Mesenchymal stem cell (in vitro differentiated cells and primary cell): ENCODE measurements around the gene LRRC14B.

Source experiments
- DNase-seq: peaks from one replicate; pipeline ENCODE4 v3.0.0-alpha.2; 2013
- H2AFZ ChIP-seq: one replicate; pipeline ENCODE4 v1.6.1; 2013; ENCODE audit warnings: low read depth, mild to moderate bottlenecking, control low read depth, inconsistent platforms, low read length, moderate library complexity
- H2AK5ac ChIP-seq: 2 replicates; pipeline ENCODE4 v1.6.1; 2013; ENCODE audit warnings: low read length, moderate library complexity, mild to moderate bottlenecking, inconsistent platforms; ENCODE audit not compliant: severe bottlenecking
- H2BK120ac ChIP-seq: one replicate; pipeline ENCODE4 v1.6.1; 2013; ENCODE audit warnings: low read depth, mild to moderate bottlenecking, inconsistent platforms, low read length, moderate library complexity
- H2BK12ac ChIP-seq, 2 experiments: one replicate each; pipeline ENCODE4 v1.6.1; 2013; ENCODE audit warnings: inconsistent platforms in 2 of 2, low read length in 2 of 2, mild to moderate bottlenecking in 2 of 2, moderate library complexity in 2 of 2, control low read depth in 1 of 2
- H2BK15ac ChIP-seq: one replicate; pipeline ENCODE4 v1.6.1; 2013; ENCODE audit warnings: mild to moderate bottlenecking, low read depth, inconsistent platforms; ENCODE audit not compliant: poor library complexity, severe bottlenecking
- H2BK5ac ChIP-seq: 2 replicates; pipeline ENCODE4 v1.6.1; 2013; ENCODE audit warnings: low read depth, mild to moderate bottlenecking, low read length, control low read depth, inconsistent platforms; ENCODE audit not compliant: poor library complexity, severe bottlenecking
- H3K14ac ChIP-seq, 2 experiments: one replicate each; pipeline ENCODE4 v1.6.1; 2013; ENCODE audit warnings: inconsistent platforms in 2 of 2, low read length in 2 of 2, control low read depth in 1 of 2, mild to moderate bottlenecking in 1 of 2, moderate library complexity in 1 of 2
- H3K18ac ChIP-seq, 2 experiments: one replicate each; pipeline ENCODE4 v1.6.1; 2013; ENCODE audit warnings: inconsistent platforms in 2 of 2, low read length in 2 of 2, control low read depth in 1 of 2, low read depth in 1 of 2, mild to moderate bottlenecking in 1 of 2
- H3K23ac ChIP-seq, 2 experiments: one replicate each; pipeline ENCODE4 v1.6.1; 2013; ENCODE audit warnings: inconsistent platforms in 2 of 2, low read length in 2 of 2, mild to moderate bottlenecking in 2 of 2, moderate library complexity in 2 of 2, control low read depth in 1 of 2
- H3K27ac ChIP-seq: 2 replicates; pipeline ENCODE4 v1.5.1; 2013; ENCODE audit warnings: mild to moderate bottlenecking, moderate library complexity, low read length, control low read depth, inconsistent platforms; ENCODE audit not compliant: poor library complexity, severe bottlenecking
- H3K27me3 ChIP-seq, 2 experiments: 2 replicates each; pipeline versions ENCODE4 v1.6.1 to v1.7.0; 2013; ENCODE audit warnings: low read length in 2 of 2, mild to moderate bottlenecking in 2 of 2, moderate library complexity in 2 of 2, control low read depth in 1 of 2, inconsistent platforms in 1 of 2; ENCODE audit not compliant: control insufficient read depth in 1 of 2, insufficient read depth in 1 of 2
- H3K36me3 ChIP-seq, 2 experiments: 2 replicates each; pipeline versions ENCODE4 v1.6.1 to v1.7.0; 2013; ENCODE audit warnings: low read length in 2 of 2, control low read depth in 1 of 2, inconsistent platforms in 1 of 2, low read depth in 1 of 2, mild to moderate bottlenecking in 1 of 2; ENCODE audit not compliant: insufficient read depth in 2 of 2, control insufficient read depth in 1 of 2
- H3K4ac ChIP-seq, 2 experiments: one replicate each; pipeline ENCODE4 v1.6.1; 2013; ENCODE audit warnings: inconsistent platforms in 2 of 2, low read length in 2 of 2, mild to moderate bottlenecking in 2 of 2, moderate library complexity in 2 of 2, control low read depth in 1 of 2, low read depth in 1 of 2
- H3K4me1 ChIP-seq: 2 replicates; pipeline ENCODE4 v1.6.1; 2013; ENCODE audit warnings: low read depth, low read length, control low read depth; ENCODE audit not compliant: control insufficient read depth, insufficient read depth
- H3K4me2 ChIP-seq: 2 replicates; pipeline ENCODE4 v1.6.1; 2013; ENCODE audit warnings: low read length, mild to moderate bottlenecking, inconsistent platforms; ENCODE audit not compliant: poor library complexity, severe bottlenecking
- H3K4me3 ChIP-seq, 2 experiments: 2 replicates each; pipeline versions ENCODE4 v1.5.1 to v1.7.0; 2013; ENCODE audit warnings: low read length in 2 of 2, mild to moderate bottlenecking in 2 of 2, control low read depth in 1 of 2, low read depth in 1 of 2; ENCODE audit not compliant: insufficient read depth in 1 of 2
- H3K79me1 ChIP-seq: replicated peaks from 2 replicates; pipeline ENCODE4 v1.6.1; 2013; ENCODE audit warnings: mild to moderate bottlenecking, control low read depth, low read length, inconsistent platforms; ENCODE audit not compliant: poor library complexity, severe bottlenecking
- H3K9ac ChIP-seq: 2 replicates; pipeline ENCODE4 v1.7.0; 2013; ENCODE audit warnings: mild to moderate bottlenecking, low read length, moderate library complexity
- H3K9me3 ChIP-seq: 2 replicates; pipeline ENCODE4 v1.7.0; 2013; ENCODE audit warnings: mild to moderate bottlenecking, low read length; ENCODE audit not compliant: control insufficient read depth
- H4K8ac ChIP-seq: one replicate; pipeline ENCODE4 v1.6.1; 2013; ENCODE audit warnings: inconsistent platforms, mild to moderate bottlenecking, low read length, moderate library complexity
- H4K91ac ChIP-seq: one replicate; pipeline ENCODE4 v1.6.1; 2013; ENCODE audit warnings: mild to moderate bottlenecking, low read length, inconsistent platforms
- WGBS: methylation state at CpG from one replicate; pipeline ENCODE4 v1.1.7; 2013; ENCODE audit warnings: mixed read lengths; 5-methylcytosine and 5-hydroxymethylcytosine counted together

Gene LRRC14B

GRCh38 chr5:199950-200645, 8.8 kb downstream of the LRRC14B start:
- Histone ChIP-seq H2BK120ac (no peak overlapping the region), H2AK5ac (no peak overlapping the region), H2BK5ac (no peak overlapping the region), H3K9ac (no peak overlapping the region), H3K27ac (no peak overlapping the region), H3K27me3 (no peaks in the 10 kb centered on the region), H4K91ac (no peak overlapping the region), H3K4me3 (no peak overlapping the region), H3K4ac (no peak overlapping the region), H2BK15ac (no peak overlapping the region), H2BK12ac (no peak overlapping the region), H3K36me3 (peaks cover 36 to 53% of the 10 kb centered on the region in 2 experiments), H3K23ac (no peak overlapping the region), H3K18ac (no peak overlapping the region), H4K8ac (no peak overlapping the region), H2AFZ (no peak overlapping the region), H3K4me1 (peaks cover 1% of the 10 kb centered on the region), H3K14ac (no peak overlapping the region), H3K4me2 (no peak overlapping the region), H3K79me1 (peaks cover 53% of the 10 kb centered on the region), H3K9me3 (no peaks in the 10 kb centered on the region)
- 96% methylated on average over 23 of the region's 23 CpGs for WGBS
- DNase-seq = no peak

DNA sequence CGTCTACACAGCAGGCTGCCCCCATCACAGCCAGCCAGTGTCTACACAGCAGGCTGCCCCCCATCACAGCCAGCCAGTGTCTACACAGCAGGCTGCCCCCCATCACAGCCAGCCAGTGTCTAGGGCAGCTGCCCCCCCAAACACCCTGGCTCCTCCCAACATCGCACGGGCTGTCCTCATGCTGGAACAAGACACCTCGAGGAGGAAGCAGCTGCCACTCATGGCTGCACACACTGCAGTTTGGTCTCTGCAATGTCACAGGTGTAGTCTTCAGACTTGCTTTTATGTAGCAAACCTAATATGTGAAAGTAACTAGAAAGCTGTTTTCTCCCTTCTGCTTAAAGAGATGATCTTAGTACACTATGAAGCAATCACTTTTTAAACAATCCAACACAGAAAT, 9.7 kb downstream of the LRRC14B start:
- H2BK12ac ChIP-seq = no peak overlapping the region
- H4K91ac ChIP-seq = no peak overlapping the region
- H3K4ac ChIP-seq = no peak overlapping the region
- peaks cover 1% of the 10 kb centered on the region for H3K4me1 ChIP-seq
- H3K4me2 ChIP-seq = no peak overlapping the region
- H2BK120ac ChIP-seq = no peak overlapping the region
- WGBS = 90% methylated on average over 4 of the region's 4 CpGs
- H3K36me3 ChIP-seq = peaks cover 43 to 58% of the 10 kb centered on the region in 2 experiments
- DNase-seq = no peak
- no peak overlapping the region for H3K9ac ChIP-seq
- H3K9me3 ChIP-seq = no peaks in the 10 kb centered on the region
- no peak overlapping the region for H2AK5ac ChIP-seq
- H3K14ac ChIP-seq = no peak overlapping the region
- H3K18ac ChIP-seq = no peak overlapping the region
- H2AFZ ChIP-seq = no peak overlapping the region
- no peak overlapping the region for H3K4me3 ChIP-seq
- no peak overlapping the region for H3K23ac ChIP-seq
- no peak overlapping the region for H2BK15ac ChIP-seq
- no peaks in the 10 kb centered on the region for H3K27me3 ChIP-seq
- H3K27ac ChIP-seq = no peak overlapping the region
- peaks cover 54% of the 10 kb centered on the region for H3K79me1 ChIP-seq
- no peak overlapping the region for H4K8ac ChIP-seq
- no peak overlapping the region for H2BK5ac ChIP-seq

DNA sequence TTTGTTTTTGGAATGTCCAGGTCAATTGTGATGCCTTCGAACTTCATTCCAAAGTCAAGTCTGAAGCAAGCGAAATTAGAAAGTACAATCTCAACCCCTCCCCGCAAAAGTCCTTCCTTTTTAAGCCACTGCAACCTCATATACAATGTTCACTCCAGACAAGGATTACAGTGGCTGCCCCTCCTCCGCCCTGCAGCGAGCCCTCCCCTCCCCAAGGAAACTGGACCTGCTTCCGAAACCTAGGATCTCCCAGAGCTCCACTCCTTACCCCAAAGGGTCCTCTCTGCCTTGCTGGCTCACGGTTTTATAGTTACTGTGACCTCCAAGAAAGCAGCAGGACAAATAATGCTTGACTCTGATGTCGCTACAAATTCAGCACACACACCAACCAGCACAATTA, 10.4 kb downstream of the LRRC14B start:
- Histone ChIP-seq H2BK120ac (no peak overlapping the region), H3K9ac (no peak overlapping the region), H2BK5ac (no peak overlapping the region), H3K9me3 (no peaks in the 10 kb centered on the region), H3K27me3 (no peaks in the 10 kb centered on the region), H3K14ac (no peak overlapping the region), H2BK12ac (no peak overlapping the region), H3K79me1 (peaks cover 58% of the 10 kb centered on the region), H3K27ac (no peak overlapping the region), H3K4me2 (no peak overlapping the region), H3K18ac (no peak overlapping the region), H3K23ac (no peak overlapping the region), H2AFZ (no peak overlapping the region), H2BK15ac (no peak overlapping the region), H4K91ac (no peak overlapping the region), H3K4me3 (no peak overlapping the region), H3K4me1 (peaks cover 4% of the 10 kb centered on the region), H3K4ac (no peak overlapping the region), H3K36me3 (peaks cover 43 to 58% of the 10 kb centered on the region in 2 experiments), H4K8ac (no peak overlapping the region), H2AK5ac (no peak overlapping the region)
- 95% methylated on average over 8 of the region's 8 CpGs for WGBS
- DNase-seq = no peak

- no peak overlapping the region for H4K8ac ChIP-seq
- peaks cover 65% of the 10 kb centered on the region for H3K79me1 ChIP-seq
- H3K4me2 ChIP-seq = no peak overlapping the region
- H3K23ac ChIP-seq = no peak overlapping the region
- no peak overlapping the region for H2BK5ac ChIP-seq
- H3K18ac ChIP-seq = no peak overlapping the region
- peaks cover 4% of the 10 kb centered on the region for H3K4me1 ChIP-seq
- no peak overlapping the region for H2BK12ac ChIP-seq
- no peak overlapping the region for H2AFZ ChIP-seq
- H3K9me3 ChIP-seq = no peaks in the 10 kb centered on the region
- no peak for DNase-seq
- no peaks in the 10 kb centered on the region for H3K27me3 ChIP-seq
- H4K91ac ChIP-seq = no peak overlapping the region
- 96% methylated on average over 26 of the region's 26 CpGs for WGBS
- no peak overlapping the region for H3K4me3 ChIP-seq
- no peak overlapping the region for H3K27ac ChIP-seq
- no peak overlapping the region for H3K4ac ChIP-seq
- H3K14ac ChIP-seq = no peak overlapping the region
- no peak overlapping the region for H2BK15ac ChIP-seq
- peaks cover 43 to 59% of the 10 kb centered on the region in 2 experiments for H3K36me3 ChIP-seq
- no peak overlapping the region for H2BK120ac ChIP-seq
- no peak overlapping the region for H2AK5ac ChIP-seq
- no peak overlapping the region for H3K9ac ChIP-seq
These were observed 12.1 kb downstream of the LRRC14B start for GRCh38 chr5:203246-203930.
